ENCODE data around the gene SELENOS. TPM values are rescaled to one million over a fixed set of nuclear protein-coding genes. Genes with fewer than 3 reads are reported as not detected.
"Not testable (repeated sequence)": the region's sequence is repeated elsewhere in the genome, so short reads cannot be mapped to it uniquely, and the experiment has no call there.

The SELENOS gene
- total RNA-seq, 1 donor from 2014 or later = 47.7 TPM

- H3K4me3 ChIP-seq (ENCODE audit: low read depth, low read length) = no peak overlapping the region
- DNase-seq (ENCODE audit: low read depth) = no peak
- no peak for TF ChIP-seq CTCF (conservative IDR thresholded peaks at IDR 0.05; ENCODE audit: low read depth, low read length)
Measured at GRCh38 chr15:101303408-101303807, 26.1 kb upstream of the SELENOS start.

DNA sequence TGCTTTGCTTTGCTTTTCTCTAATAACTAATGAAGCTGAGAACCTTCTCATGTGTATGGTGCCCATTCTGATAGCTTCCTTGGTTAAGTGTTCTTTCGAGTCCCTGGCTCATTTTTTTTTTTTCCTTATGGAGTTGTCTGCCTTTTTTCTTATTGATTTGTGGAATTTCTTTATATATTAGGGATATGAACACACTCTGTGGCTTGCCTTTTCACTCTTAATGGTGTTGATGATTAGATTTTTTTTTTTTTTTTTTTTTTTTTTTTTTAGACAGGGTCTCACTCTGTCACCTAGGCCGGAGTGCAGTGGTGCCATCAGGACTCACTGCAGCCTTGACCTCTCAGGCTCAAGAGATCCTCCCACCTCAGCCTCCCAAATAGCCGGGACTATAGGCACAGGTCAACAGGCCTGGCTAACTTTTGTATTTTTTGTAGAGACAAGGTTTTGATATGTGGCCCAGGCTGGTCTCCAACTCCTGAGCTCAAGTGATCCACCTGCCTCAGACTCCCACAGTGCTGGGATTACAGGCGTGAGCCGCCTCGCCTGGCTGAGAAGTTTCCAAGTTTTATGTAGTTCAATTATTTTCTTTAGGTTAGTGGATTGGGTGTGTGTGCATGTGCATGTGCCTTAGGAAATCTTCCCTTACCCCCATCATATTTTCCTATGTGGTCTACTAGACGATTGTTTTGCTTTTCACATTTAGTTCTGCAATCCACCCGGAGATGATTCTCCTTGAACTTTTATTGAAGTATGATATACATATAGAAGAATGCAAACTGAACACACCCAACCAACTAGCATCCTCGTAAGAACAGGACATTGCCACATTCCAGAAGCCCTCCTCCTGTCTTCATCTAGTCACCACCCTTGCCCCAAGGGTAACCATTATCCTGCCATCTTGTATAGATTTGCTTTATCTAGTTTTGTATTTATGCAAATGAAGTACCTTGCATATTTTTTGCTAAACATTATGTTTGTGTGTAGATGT, 19.4 kb upstream of the SELENOS start:
- DNase-seq (ENCODE audit: low read depth) = no peak
- no peak overlapping the region for H3K4me3 ChIP-seq (ENCODE audit: low read depth, low read length)
- no peak for TF ChIP-seq CTCF (conservative IDR thresholded peaks at IDR 0.05; ENCODE audit: low read depth, low read length)

- TF ChIP-seq CTCF (conservative IDR thresholded peaks at IDR 0.05; ENCODE audit: low read depth, low read length) = no peak
- no peak for DNase-seq (ENCODE audit: low read depth)
- H3K4me3 ChIP-seq (ENCODE audit: low read depth, low read length) = peak overlapping the region; percentile 92
Measured at GRCh38 chr15:101295607-101296161, 18.4 kb upstream of the SELENOS start.

DNA sequence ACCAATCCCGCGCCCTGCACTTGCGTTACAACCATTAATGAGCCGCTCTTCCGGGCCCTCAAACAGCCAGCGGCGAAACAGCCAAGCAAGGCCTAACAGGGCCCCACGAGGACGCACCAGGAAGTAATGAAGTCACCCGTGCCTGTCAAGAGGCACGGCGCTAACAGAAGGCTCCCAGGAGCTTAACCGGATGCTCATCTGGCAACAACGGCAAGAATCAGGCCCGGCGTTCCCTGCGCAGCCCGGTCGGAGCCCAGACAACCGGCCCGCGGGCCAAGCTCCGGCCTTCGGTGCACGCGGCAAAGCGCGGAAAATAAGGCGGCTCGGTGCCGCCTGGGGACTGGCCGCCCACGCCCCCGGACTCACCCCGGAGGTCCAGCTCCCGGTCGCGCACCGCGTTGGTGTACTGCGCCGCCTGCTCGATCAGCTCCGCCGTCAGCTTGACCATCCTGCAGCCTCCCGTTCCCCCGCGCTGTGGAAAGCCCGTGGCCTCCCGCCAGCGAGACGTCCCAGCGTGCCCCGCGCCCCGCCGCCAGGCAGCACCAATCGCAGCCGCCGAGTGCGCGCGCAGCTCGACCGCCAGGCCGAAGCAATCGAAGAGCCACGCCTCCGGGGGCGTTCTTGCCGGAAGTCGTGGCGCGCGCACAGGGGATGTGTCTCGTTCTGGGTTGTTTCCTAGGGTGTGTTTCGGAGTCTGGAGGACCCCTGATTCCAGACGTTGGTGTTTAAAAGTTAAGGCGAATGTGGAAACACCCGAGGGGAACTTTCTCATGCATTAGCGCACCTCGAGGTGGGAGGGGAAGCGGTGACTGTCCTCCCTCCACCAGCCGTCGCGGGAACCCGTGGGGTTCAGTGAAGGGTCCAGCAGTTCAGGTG, 17.7 kb upstream of the SELENOS start, which contains the start of gene SNRPA1:
TSS of gene SNRPA1 (minus strand) at position 518 of the 876 bp plus-strand sequence. CDS start at position 448, 70 bp downstream.
- peak within 1 kb of the TSS; percentile 92 for H3K4me3 ChIP-seq (ENCODE audit: low read depth, low read length)
- no peak for DNase-seq (ENCODE audit: low read depth)
- TF ChIP-seq CTCF (conservative IDR thresholded peaks at IDR 0.05; ENCODE audit: low read depth, low read length) = no peak

GRCh38 chr15:101293122-101293521, 15.8 kb upstream of the SELENOS start:
- no peak for TF ChIP-seq CTCF (conservative IDR thresholded peaks at IDR 0.05; ENCODE audit: low read depth, low read length)
- H3K4me3 ChIP-seq (ENCODE audit: low read depth, low read length) = peak overlapping the region; percentile 92
- no peak for DNase-seq (ENCODE audit: low read depth)

DNA sequence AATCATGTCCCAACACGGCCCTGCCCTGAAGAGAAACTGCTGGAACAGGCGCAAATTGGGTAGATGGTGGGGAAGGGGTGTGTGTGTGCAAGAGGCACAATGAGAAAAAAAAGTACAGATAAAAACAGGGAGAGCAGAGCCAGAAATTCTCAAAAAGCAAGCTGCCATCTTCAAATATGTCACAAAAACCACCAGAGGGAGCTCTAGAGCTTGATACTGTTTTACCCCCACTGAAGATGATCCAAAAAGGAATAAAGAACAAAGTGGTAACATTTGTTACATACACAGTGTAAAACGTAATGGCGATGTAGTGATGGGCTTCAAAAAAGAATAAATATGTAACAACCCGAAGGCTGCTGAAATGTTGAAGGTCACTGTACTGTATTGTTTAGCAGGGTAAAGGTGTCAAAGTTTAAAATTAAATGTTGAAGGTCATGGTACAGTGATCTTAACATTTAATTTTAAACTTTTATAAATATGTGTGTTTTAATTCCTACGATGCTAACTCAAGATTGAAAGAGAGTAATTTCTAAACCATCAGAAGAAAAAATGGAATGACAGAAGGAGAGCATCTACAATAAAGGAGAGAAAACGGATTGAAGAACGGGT, 11.7 kb upstream of the SELENOS start:
- peak; percentile 73 for TF ChIP-seq CTCF (conservative IDR thresholded peaks at IDR 0.05; ENCODE audit: low read depth, low read length)
- no peak for DNase-seq (ENCODE audit: low read depth)
- no peak overlapping the region for H3K4me3 ChIP-seq (ENCODE audit: low read depth, low read length)

DNA sequence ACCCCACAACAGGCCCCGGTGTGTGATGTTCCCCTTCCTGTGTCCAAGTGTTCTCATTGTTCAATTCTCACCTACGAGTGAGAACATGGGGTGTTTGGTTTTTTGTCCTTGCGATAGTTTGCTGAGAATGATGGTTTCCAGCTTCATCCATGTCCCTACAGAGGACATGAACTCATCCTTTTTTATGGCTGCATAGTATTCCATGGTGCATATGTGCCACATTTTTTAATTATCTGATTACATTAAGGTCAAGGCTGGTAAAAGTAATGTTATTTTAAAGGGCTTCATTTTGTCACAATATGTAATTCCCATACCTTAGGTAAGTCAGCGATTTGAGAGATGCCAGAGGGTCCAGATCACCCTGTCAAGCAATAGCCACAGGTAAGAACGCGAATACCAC, 10.1 kb upstream of the SELENOS start:
- not testable (repeated sequence) for H3K4me3 ChIP-seq (ENCODE audit: low read depth, low read length); DNase-seq (ENCODE audit: low read depth)

Measured in epithelial cell of proximal tubule (primary cell).